NCI-H187 (cell line): ENCODE results near the gene DEXI.
"Not testable (repeated sequence)": the region's sequence is repeated elsewhere in the genome, so short reads cannot be mapped to it uniquely, and the experiment has no call there.

ENCODE experiments used
- DNase-seq, 2 experiments: peaks; one replicate each; lab custom pipeline; 2025; lab: John Stamatoyannopoulos, UW

The DEXI gene

DNA sequence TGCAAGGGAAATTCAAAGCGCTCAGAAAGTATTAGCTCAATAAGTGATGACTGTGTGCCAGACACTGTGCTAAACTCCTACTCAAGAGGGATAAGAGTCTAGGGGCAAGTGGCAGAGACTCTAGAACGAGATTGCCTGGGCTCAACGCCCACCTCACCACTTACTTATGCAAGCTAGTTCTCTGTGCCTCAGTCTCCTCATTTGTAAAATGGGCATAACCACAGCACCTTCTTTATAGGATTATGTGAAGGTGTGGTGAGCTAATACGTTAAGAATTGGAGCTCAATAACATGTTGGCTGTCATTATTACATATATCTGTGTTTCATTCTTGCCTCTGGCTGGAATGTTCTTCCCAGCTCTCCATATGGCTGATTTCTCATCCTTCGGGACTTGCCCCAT is 15.4 kb downstream of the DEXI start:
- no peak for DNase-seq

DNA sequence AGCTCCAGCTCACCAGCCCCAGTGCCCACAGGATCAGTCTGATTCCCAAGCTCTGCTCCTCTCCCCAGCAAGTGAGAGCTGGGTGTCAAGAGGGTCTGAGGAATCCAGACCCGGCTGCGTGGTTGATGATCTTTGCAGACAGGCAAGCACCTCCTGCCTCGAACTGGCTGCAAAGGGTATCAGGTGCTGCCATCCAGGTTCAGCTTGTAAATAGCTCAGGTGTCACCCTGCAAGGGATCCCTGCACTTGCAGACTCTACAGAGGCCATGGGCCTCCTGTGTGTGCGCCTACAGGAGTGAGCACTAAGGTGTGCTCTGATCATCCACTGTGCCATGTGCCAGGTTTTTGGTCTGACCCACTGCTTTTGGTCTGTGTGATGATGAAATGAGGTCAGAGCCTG is 16.2 kb downstream of the DEXI start:
- no peak for DNase-seq

GRCh38 chr16:10925285-10925684 is 17.0 kb downstream of the DEXI start:
- not testable (repeated sequence) for DNase-seq

GRCh38 chr16:10923650-10924214 is 18.5 kb downstream of the DEXI start:
- no peak for DNase-seq

DNA sequence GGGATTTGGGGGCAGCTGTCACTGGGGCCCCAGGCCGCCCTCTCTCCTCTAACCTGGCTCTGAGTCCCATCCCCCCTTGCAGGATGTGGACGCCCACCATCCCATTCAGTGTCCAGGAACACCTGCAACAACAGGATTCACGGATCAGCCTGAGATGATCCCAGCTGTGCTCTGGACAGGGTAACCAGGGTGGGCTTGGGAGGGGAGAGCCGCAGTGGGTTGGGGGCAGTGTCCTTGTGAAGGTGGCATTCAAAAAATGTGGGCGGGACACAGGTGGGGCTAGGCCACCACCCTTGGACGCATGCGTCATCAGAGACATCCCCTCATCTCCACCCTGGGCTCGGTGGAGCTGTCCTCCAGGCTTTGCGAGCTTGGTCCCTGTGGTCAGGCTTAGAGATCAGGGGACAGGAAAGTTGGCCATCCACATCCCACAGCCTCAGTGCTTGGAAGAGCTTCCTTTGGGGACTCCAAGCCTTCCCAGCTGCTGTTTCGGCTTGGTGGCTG is 19.1 kb downstream of the DEXI start:
- no peak for DNase-seq

DNA sequence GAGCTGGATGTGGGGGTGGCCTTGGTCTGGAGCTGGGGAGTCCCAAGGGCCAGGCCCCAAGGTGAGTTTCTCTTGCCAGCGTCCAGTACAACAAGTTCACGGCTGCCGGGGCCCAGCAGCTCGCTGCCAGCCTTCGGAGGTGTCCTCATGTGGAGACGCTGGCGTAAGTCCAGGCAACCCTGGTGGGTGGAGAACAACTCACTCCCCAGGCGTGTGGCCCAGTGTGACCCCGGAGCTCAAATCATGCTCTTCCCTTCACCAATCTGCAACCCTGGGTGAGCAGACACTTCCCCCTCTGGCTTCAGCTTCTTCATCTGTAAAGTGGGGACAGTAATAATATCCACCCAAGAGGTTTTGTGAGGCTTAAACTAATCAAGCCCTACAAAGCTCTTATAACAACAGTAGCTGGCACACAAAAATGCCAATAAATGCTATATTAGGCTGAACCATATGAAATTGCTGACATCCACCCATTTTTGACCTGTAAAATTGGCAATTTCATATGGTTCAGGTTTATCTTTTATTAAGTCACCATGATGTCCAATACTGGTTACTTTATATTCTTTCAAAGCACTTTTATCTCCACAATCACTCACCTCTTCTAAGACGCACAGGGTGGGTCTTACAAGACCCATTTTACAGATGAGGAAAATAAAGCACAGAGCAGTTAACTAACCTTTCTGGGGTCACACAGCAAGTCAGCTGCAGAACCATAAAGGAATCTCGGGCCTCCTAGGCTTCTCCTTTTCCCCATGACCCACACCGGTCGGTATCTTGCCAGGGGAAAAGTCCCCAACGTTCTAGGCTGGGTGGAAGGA is 19.7 kb downstream of the DEXI start:
- no peak for DNase-seq

- no peak for DNase-seq
Observed at GRCh38 chr16:10921536-10922327, 20.5 kb downstream of the DEXI start.

- no peak for DNase-seq
Observed at GRCh38 chr16:10920726-10921427, 21.4 kb downstream of the DEXI start.

DNA sequence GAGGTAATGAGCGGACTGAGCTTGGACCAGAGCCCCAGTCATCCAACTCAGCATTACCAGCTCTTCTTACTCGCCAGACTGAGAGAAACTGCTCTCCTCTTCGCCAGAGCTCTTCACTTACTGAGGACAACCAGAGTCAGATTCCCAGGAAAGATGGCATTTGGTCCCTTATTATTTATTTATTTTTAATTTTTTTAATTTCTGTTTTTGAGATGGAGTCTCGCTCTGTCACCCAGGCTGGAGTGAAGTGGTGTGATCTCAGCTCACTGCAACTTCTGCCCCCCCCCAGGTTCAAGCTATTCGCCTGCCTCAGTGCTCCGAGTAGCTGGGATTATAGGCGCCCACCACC is 23.3 kb downstream of the DEXI start:
- DNase-seq: no peak

DNA sequence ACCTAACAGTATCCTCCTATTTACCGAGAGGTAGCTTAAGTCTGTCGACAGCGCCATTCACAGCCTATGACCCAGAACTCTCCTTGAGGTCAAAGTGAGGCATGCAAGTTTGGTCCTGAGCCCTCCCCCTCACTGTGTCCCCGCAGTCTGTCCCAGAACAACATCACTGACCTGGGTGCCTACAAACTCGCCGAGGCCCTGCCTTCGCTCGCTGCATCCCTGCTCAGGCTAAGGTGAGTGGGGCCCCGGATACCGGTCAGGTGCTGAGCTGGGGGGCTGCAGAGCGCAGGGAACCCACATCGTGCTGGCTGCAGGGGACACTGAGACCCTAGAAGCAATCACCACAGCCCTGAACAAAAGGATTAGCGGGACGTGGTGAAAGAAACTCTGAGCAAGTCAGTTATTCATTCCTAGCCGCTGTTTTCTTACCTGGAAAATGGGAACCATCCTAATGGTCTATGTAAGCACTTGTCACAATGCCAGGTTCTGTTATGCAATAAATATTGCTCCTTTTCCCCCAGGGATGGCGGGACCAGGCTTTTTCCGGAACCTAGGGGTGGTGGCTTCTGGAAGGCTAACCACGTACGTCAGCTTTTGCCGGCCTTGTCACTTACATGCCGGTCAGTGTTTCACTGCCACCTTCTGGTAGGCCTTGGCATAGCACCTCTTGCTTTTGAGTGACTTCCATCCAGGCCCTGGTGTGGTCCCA is 23.8 kb downstream of the DEXI start:
- peak; percentile 27 to 71 for DNase-seq

DNA sequence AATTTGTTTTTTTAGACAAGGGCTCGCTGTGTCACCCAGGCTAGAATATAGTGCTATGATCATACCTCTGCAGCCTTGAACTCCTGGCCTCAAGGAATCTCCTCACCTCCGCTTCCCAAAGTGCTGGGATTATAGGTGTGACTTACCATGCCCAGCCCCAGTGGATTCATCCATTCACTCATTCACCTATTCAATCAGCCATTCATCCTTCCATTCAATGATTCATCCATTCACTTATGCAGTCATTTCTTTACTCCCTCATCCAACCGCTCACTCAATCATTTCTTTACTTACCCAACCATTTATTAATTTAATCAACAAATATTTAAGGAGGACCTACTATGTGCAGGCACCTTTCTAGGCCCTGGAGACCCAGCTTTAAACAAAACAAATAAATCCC is 25.7 kb downstream of the DEXI start:
- no peak for DNase-seq

GRCh38 chr16:10911267-10911666 is 31.0 kb downstream of the DEXI start:
- no peak for DNase-seq

- no peak for DNase-seq
Observed at GRCh38 chr16:10907757-10908045, 34.6 kb downstream of the DEXI start.

- DNase-seq: no peak
Observed at GRCh38 chr16:10906914-10907756, 35.1 kb downstream of the DEXI start.

DNA sequence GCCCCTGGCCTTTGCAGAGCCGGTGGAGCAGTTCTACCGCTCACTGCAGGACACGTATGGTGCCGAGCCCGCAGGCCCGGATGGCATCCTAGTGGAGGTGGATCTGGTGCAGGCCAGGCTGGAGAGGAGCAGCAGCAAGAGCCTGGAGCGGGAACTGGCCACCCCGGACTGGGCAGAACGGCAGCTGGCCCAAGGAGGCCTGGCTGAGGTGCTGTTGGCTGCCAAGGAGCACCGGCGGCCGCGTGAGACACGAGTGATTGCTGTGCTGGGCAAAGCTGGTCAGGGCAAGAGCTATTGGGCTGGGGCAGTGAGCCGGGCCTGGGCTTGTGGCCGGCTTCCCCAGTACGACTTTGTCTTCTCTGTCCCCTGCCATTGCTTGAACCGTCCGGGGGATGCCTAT is 35.8 kb downstream of the DEXI start:
- no peak for DNase-seq

DNA sequence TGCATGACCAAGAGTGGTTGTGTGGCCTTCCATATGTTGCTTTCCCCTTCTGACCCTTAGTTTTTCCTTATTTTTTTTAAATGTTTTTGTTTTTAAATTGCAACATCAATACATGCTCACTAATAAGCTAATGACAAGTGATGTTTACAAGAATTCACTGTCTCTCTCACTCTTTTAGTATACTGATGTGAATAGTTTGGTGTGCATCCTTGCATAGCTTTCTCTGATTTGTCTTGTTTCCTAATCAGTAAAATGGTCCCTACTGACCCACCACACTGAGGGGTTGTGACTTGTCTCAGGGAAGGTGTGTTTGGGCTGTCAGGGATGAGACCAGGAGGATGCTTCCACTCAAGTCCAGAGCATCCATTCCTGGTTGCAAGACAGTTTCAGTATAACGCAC is 39.3 kb downstream of the DEXI start:
- no peak for DNase-seq

DNA sequence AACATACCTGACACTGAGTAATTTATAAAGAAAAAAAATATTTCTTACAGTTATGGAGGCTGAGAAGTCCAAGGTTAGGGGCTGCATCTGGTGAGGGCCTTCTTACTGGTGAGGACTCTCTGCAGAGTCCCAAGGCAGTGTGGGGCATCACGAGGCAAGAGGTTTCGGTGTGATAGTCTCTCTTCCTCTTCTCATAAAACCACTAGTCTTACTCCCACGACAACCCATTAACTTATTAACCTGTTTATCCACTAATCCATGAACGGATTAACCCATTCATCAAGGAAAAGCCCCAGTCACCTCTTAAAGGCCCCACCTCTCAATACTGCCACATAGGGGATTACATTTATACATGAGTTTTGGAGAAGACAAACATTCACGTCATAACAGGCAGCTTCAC is 45.1 kb downstream of the DEXI start:
- no peak for DNase-seq

DNA sequence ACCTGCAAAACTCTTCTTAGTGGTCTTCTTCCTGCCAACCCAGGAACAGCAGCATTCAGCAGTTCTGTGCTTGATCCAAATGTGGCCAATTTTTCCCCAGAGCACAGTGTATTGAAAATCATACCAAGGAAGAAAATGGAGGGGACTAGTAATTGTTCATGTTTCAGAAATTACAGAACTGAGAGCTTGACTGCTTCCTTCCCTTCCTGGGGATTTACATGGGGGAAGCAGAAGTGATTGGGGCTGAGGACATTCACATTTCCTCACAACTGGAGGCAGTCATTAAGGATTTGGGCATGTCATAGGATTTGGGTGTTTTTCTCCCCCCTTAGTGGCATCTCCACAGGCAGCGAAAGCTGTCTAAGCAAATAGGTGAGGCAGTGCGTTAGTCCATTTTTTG is 45.5 kb downstream of the DEXI start:
- no peak for DNase-seq

GRCh38 chr16:10896165-10896564 is 46.1 kb downstream of the DEXI start:
- no peak for DNase-seq

DNA sequence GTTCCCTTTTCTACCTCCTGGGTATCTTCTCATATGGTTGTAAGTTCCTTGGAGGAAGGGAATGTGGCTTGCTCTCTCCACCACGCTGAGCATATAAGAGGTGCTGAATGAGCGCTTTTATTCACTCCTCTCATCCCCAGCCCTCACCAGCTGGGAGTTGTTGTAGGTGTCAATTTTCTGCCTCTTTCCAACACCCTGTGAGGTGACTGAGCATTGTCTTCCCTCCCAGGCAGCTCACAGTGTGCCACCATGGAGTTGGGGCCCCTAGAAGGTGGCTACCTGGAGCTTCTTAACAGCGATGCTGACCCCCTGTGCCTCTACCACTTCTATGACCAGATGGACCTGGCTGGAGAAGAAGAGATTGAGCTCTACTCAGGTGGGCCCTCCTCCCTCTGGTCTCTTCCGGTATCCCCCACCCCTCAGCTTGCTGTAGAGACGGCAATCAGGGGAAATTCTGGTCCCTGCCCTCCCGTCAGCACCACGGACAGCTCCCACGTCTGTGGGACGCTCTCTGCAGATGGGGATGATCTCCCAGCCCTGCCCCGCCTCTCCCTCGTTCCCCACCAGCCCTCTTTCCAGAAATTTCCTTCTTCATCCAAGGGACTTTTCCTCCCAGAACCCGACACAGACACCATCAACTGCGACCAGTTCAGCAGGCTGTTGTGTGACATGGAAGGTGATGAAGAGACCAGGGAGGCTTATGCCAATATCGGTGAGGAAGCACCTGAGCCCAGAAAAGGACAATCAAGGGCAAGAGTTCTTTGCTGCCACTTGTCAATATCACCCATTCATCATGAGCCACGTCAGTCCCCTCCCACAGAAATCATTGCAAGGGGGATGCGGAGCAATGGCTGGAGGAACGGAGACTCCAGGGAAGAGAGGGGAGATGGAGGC is 47.0 kb downstream of the DEXI start:
- no peak for DNase-seq
